GM12865 (cell line): ENCODE measurements around the gene CIAO2B.
"Not testable (repeated sequence)": the region's sequence is repeated elsewhere in the genome, so short reads cannot be mapped to it uniquely, and the experiment has no call there.

Source experiments
- DNase-seq: peaks from one replicate; pipeline ENCODE4 v3.0.0; 2010; ENCODE audit warnings: low read depth
- H3K4me3 ChIP-seq: 2 replicates; pipeline ENCODE4 v1.5.1; 2011; ENCODE audit warnings: mild to moderate bottlenecking, low read depth, low read length, control low read depth
- TF ChIP-seq, protein P1 (sequence below): IDR thresholded peaks from 2 replicates; pipeline ENCODE4 v1.5.1; 2011; ENCODE audit warnings: low read length, control low read depth, low read depth, inconsistent platforms; ENCODE audit not compliant: insufficient read depth; ENCODE audit errors: missing control alignments

CIAO2B gene

DNA sequence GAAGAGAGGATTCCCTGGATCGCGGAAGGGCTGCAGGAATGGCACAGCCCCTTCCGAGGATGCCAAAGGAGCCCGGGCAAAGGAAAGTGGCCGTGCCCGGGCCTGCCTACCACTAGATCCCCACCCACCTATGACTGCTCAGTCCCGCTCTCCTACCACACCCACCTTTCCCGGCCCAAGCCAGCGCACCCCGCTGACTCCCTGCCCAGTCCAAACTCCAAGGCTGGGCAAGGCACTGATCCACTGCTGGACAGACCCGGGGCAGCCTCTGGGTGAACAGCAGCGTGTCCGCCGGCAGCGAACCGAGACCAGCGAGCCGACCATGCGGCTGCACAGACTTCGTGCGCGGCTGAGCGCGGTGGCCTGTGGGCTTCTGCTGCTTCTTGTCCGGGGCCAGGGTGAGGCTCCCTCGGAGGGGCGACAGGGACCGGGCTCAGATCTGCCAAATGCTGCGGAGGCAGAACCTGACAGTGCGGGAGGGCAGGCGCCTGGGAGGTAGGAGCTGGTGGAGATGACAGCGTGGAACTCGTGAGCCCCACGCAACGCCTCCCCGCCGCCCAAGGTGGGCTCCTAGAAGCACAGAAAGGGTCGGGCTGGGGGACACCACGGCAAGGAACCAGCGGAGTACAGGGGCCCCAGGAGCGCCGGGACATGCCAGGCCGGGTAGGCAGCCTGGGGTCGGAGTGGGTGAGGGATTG is 1.3 kb upstream of the CIAO2B start, which contains the start of gene CES2:
TSS of gene CES2 (plus strand) at position 203 of the 698 bp plus-strand sequence. CDS start at position 323, 120 bp downstream.
- TF ChIP-seq, protein P1, sequence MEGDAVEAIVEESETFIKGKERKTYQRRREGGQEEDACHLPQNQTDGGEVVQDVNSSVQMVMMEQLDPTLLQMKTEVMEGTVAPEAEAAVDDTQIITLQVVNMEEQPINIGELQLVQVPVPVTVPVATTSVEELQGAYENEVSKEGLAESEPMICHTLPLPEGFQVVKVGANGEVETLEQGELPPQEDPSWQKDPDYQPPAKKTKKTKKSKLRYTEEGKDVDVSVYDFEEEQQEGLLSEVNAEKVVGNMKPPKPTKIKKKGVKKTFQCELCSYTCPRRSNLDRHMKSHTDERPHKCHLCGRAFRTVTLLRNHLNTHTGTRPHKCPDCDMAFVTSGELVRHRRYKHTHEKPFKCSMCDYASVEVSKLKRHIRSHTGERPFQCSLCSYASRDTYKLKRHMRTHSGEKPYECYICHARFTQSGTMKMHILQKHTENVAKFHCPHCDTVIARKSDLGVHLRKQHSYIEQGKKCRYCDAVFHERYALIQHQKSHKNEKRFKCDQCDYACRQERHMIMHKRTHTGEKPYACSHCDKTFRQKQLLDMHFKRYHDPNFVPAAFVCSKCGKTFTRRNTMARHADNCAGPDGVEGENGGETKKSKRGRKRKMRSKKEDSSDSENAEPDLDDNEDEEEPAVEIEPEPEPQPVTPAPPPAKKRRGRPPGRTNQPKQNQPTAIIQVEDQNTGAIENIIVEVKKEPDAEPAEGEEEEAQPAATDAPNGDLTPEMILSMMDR, result no peak
- peak within 1 kb of the TSS; percentile 95 for H3K4me3 ChIP-seq
- DNase-seq, result no peak

GRCh38 chr16:66934839-66935313 is 674 bp upstream of the CIAO2B start:
- DNase-seq, result not testable (repeated sequence)
- H3K4me3 ChIP-seq, result peak overlapping the region; percentile 95

GRCh38 chr16:66933776-66934137 is 445 bp downstream of the CIAO2B start:
- TF ChIP-seq, protein P1, result no peak
- H3K4me3 ChIP-seq, result peak overlapping the region; percentile 95
- no peak for DNase-seq

- TF ChIP-seq, protein P1, result no peak
- no peak for DNase-seq
These were observed 2.1 kb downstream of the CIAO2B start for GRCh38 chr16:66932076-66932475.

DNA sequence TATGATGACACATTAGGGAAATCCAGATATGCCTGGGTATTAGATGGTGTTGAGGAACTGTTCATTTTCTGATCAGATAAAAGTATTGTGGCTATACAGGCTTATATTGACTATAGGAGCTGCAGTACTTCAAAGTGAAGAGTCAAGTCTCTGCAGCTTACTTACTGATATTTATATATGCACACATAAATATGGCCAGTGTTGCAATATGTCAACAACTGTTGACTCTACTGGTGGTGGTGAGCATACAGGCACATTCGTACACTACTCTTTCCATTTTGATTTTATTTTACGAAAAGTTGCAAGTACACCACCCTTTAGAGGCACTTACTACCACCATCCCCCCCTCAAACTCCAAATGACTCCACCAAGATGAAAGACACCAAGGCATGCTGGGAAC is 2.5 kb downstream of the CIAO2B start:
- H3K4me3 ChIP-seq, result no peak overlapping the region
- TF ChIP-seq, protein P1, result no peak
- DNase-seq, result no peak

More at GRCh38 chr16:66932076-66932475, 2.1 kb downstream of the CIAO2B start:
- no peak overlapping the region for H3K4me3 ChIP-seq

- TF ChIP-seq, protein P1, result no peak
- H3K4me3 ChIP-seq, result no peak overlapping the region
- no peak for DNase-seq
These were observed 4.0 kb downstream of the CIAO2B start for GRCh38 chr16:66930189-66930588.

- TF ChIP-seq, protein P1, result peak; percentile 23
- no peak overlapping the region for H3K4me3 ChIP-seq
- peak; percentile 53 for DNase-seq
These were observed 5.4 kb downstream of the CIAO2B start for GRCh38 chr16:66928702-66929388.
